HepG2 (cell line): Measurements from ENCODE around the gene DCPS. TPM values are rescaled to one million over a fixed set of nuclear protein-coding genes. Genes with fewer than 3 reads are reported as not detected.

Experiments used
- ATAC-seq: fragments of 200-7000 bp; cut with Tn5 transposase; 3 replicates; pipeline ENCODE4 v1.9.1; 2020; ENCODE audit warnings: mild to moderate bottlenecking, moderate library complexity
- BruUV-seq: library from RNA; stranded (reverse); fragments of 400-500 nt; replicated peaks from 2 replicates; lab custom pipeline; 2021; lab: Mats Ljungman, UMichigan
- CTCF ChIA-PET: fragments of 300-600 bp; formaldehyde crosslinking; extraction: SDS; loops from one replicate; lab custom pipeline; 2021; ENCODE audit warnings: low total read pairs, inconsistent platforms, low intra/inter-chr PET ratio; lab: Yijun Ruan, JAX
- POLR2A ChIA-PET: fragments of 350-600 bp; sonication (Branson Sonifier 250); formaldehyde crosslinking; loops from one replicate; lab custom pipeline; 2020; ENCODE audit warnings: antibody characterized with exemption, inconsistent platforms; lab: Yijun Ruan, JAX
- DNase-seq: peaks from one replicate; pipeline ENCODE4 v3.0.0-alpha.2; 2015; ENCODE audit warnings: low spot score
- FAIRE-seq: peaks from 3 replicates; lab custom pipeline; 2011; peaks lifted over from hg19 to GRCh38; lab: Jason Lieb, UNC
- H2AFZ ChIP-seq: one replicate; pipeline ENCODE4 v1.6.1; 2011; ENCODE audit warnings: low read length, inconsistent platforms
- H3K27ac ChIP-seq: fragments of 300-600 bp; 3 replicates; pipeline ENCODE4 v1.8.0; 2011; ENCODE audit warnings: mixed run types, mild to moderate bottlenecking, mixed read lengths, low read length, inconsistent platforms; ENCODE audit not compliant: insufficient read depth; ENCODE audit errors: extremely low read length
- H3K27me3 ChIP-seq, 2 experiments: fragments of 200-600 bp in 1 of 2; 2 replicates in 1 of 2; 3 replicates in 1 of 2; pipeline versions ENCODE4 v1.6.0 to v1.8.0; 2011; ENCODE audit warnings: low read length in 2 of 2, mild to moderate bottlenecking in 2 of 2, moderate library complexity in 2 of 2, inconsistent platforms in 1 of 2; ENCODE audit not compliant: insufficient read depth in 2 of 2, control insufficient read depth in 1 of 2
- H3K36me3 ChIP-seq, 2 experiments: fragments of 200-600 bp in 1 of 2; replicated peaks in 1 of 2; 2 replicates in 1 of 2; 3 replicates in 1 of 2; pipeline versions ENCODE4 v1.5.1 to v1.8.0; 2011; ENCODE audit warnings: low read length in 2 of 2, inconsistent platforms in 1 of 2; ENCODE audit not compliant: insufficient read depth in 2 of 2, control insufficient read depth in 1 of 2
- H3K4me1 ChIP-seq: 2 replicates; pipeline ENCODE4 v1.5.1; 2012; ENCODE audit warnings: low read length, inconsistent platforms; ENCODE audit not compliant: insufficient read depth
- H3K4me2 ChIP-seq: 2 replicates; pipeline ENCODE4 v1.6.0; 2011; ENCODE audit warnings: low read depth, low read length, inconsistent platforms
- H3K4me3 ChIP-seq, 3 experiments: fragments of 200-600 bp in 1 of 3; sonication (generic), shearing (Covaris generic) in 1 of 3; replicated peaks in 1 of 3; 2 replicates each; pipeline ENCODE4 v1.5.1; 2011 to 2016; ENCODE audit warnings: low read length in 3 of 3, inconsistent platforms in 2 of 3, low read depth in 2 of 3, mild to moderate bottlenecking in 2 of 3, control low read depth in 1 of 3, mixed read lengths in 1 of 3; ENCODE audit not compliant: insufficient read depth in 1 of 3
- H3K79me2 ChIP-seq: one replicate; pipeline ENCODE4 v1.6.1; 2011; ENCODE audit warnings: low read length, inconsistent platforms; ENCODE audit not compliant: insufficient read depth
- H3K9ac ChIP-seq: 2 replicates; pipeline ENCODE4 v1.6.0; 2011; ENCODE audit warnings: mild to moderate bottlenecking, low read depth, low read length, inconsistent platforms; ENCODE audit not compliant: insufficient read depth
- H3K9me3 ChIP-seq: 2 replicates; pipeline ENCODE4 v1.5.1; 2012; ENCODE audit warnings: mild to moderate bottlenecking, low read length
- H4K20me1 ChIP-seq: 2 replicates; pipeline ENCODE4 v1.6.0; 2011; ENCODE audit warnings: inconsistent platforms, mild to moderate bottlenecking, low read length, moderate library complexity; ENCODE audit not compliant: insufficient read depth
- BORCS8-MEF2B ChIP-seq: sonication (generic); formaldehyde crosslinking; IDR thresholded peaks from 2 replicates; pipeline ENCODE4 v1.8.0; 2022; ENCODE audit warnings: mild to moderate bottlenecking, missing genetic modification reagents
- BRCA1 ChIP-seq: sonication (generic); formaldehyde crosslinking; IDR thresholded peaks from 2 replicates; pipeline ENCODE4 v1.4.0; 2020; ENCODE audit warnings: missing genetic modification reagents
- CENPX ChIP-seq: sonication (generic); formaldehyde crosslinking; IDR thresholded peaks from 2 replicates; pipeline ENCODE4 v1.9.0; 2021; ENCODE audit warnings: mild to moderate bottlenecking, missing genetic modification reagents, moderate library complexity
- NFKB2 ChIP-seq: sonication (generic); formaldehyde crosslinking; IDR thresholded peaks from 2 replicates; pipeline ENCODE4 v1.4.0; 2020; ENCODE audit warnings: missing genetic modification reagents, borderline replicate concordance
- RBM22 ChIP-seq: fragments of 200-400 bp; formaldehyde crosslinking; optimal IDR thresholded peaks from 2 replicates; pipeline ENCODE3; 2017; ENCODE audit warnings: mild to moderate bottlenecking, low read length, moderate library complexity
- SIX4 ChIP-seq: sonication (generic); formaldehyde crosslinking; IDR thresholded peaks from 2 replicates; pipeline ENCODE4 v1.4.0; 2020; ENCODE audit warnings: missing genetic modification reagents
- ZFP36 ChIP-seq: fragments of 150-350 bp; IDR thresholded peaks from 2 replicates; pipeline ENCODE4 v1.6.1; 2018; ENCODE audit warnings: borderline replicate concordance, low read length, low read depth; ENCODE audit not compliant: partially characterized antibody
- ZFY ChIP-seq: sonication (generic); formaldehyde crosslinking; IDR thresholded peaks from 2 replicates; pipeline ENCODE4 v1.4.0; 2020; ENCODE audit warnings: missing genetic modification reagents
- ZNF329 ChIP-seq: sonication (generic); formaldehyde crosslinking; IDR thresholded peaks from 2 replicates; pipeline ENCODE4 v1.9.0; 2021; ENCODE audit warnings: low read depth, mild to moderate bottlenecking, missing genetic modification reagents
- ZNF749 ChIP-seq: sonication (generic); formaldehyde crosslinking; IDR thresholded peaks from 2 replicates; pipeline ENCODE4 v1.8.0; 2022; ENCODE audit warnings: mild to moderate bottlenecking, missing genetic modification reagents, moderate library complexity, borderline replicate concordance
- WGBS: methylation state at CpG from one replicate; pipeline ENCODE4 v1.1.6; 2017; ENCODE audit warnings: low lambda C conversion rate; 5-methylcytosine and 5-hydroxymethylcytosine counted together
- in situ Hi-C: cut with HindIII; loops from 2 replicates; pipeline ENCODE4 v1.10.0; 2017; ENCODE audit warnings: low pct_unique_long_range_greater_than_20kb; ENCODE audit not compliant: extremely low pct_ligation_motif_present
- intact Hi-C: fragments of 100-400 bp; cut with micrococcal nuclease; formaldehyde crosslinking; loops from one replicate; pipeline ENCODE4 v1.10.0; 2022; ENCODE audit not compliant: unreplicated experiment
- polyA plus RNA-seq, 8 experiments: library from polyadenylated mRNA; depleted of rRNA in 3 of 8; stranded (reverse) in 7 of 8; unstranded in 1 of 8; fragments of >200 nt; fragmentation: Illumina TruSeq in 4 of 8; extraction: Trizol in 4 of 8; gene quantifications; 2 replicates each; pipeline versions ENCODE4 v1.2.1 to v1.2.3, GENCODE V29; 2011 to 2016; ENCODE audit warnings: low read depth in 4 of 8, missing spikeins in 1 of 8, mixed read lengths in 1 of 8; ENCODE audit not compliant: insufficient read depth in 1 of 8
- total RNA-seq, 5 experiments: library from RNA; depleted of rRNA; stranded (reverse); fragments of >200 nt; fragmentation: Illumina TruSeq; extraction: Trizol; gene quantifications; 2 replicates each; pipeline ENCODE4 v1.2.3, GENCODE V29; 2016; ENCODE audit warnings: low read depth in 1 of 5
- TF ChIP-seq, protein P1 (sequence below): sonication (generic); formaldehyde crosslinking; IDR thresholded peaks from 2 replicates; pipeline ENCODE4 v1.4.0; 2020; ENCODE audit warnings: missing genetic modification reagents
- TF ChIP-seq, protein P2 (sequence below): sonication (generic); formaldehyde crosslinking; IDR thresholded peaks from 2 replicates; pipeline ENCODE4 v1.5.1; 2020; ENCODE audit warnings: mild to moderate bottlenecking, missing genetic modification reagents, borderline replicate concordance
- TF ChIP-seq, protein P3 (sequence below): sonication (generic); formaldehyde crosslinking; IDR thresholded peaks from 2 replicates; pipeline ENCODE4 v1.5.0; 2020; ENCODE audit warnings: mild to moderate bottlenecking, missing genetic modification reagents
- TF ChIP-seq, protein P4 (sequence below): sonication (generic); formaldehyde crosslinking; IDR thresholded peaks from 2 replicates; pipeline ENCODE4 v1.5.0; 2020; ENCODE audit warnings: mild to moderate bottlenecking, missing genetic modification reagents, borderline replicate concordance

Gene DCPS
- total and polyA plus RNA-seq, 2 of the 13 experiments (the other 11 are each of a cell fraction or from before 2014, with no cell fraction given): 21.9 to 22.5 TPM

DNA sequence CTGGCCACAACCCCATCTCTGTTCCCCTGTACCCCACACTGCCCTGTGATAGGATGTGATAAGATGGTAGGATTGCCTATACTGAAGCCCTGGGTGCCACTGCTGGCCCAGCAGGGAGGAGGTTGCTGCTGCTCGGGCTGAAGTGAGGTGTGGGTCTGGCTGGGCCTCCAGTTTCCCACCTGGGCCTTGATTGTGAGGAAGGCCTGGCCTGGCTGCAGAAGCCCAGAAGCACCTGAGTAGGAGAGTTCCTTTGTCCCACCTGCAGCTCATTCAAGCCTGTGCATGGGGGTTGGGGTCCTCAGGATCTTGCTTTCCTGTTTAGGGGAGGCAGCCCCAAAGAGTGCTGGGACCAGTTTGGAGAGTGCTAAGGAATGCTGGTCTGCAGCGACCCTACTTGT is 54.9 kb downstream of the DCPS start:
- ChIA-PET CTCF (interaction anchor here (0.7 kb wide), 1 partner anchor 48 kb away, joined by 3 read pairs; no protein-coding TSS in a partner anchor), POLR2A (interaction anchor here (1.7 to 3.7 kb wide), 2 partner anchors 55 to 90 kb away, joined by 5 to 24 read pairs; partner anchors contain the start of genes DCPS, FOXRED1 and SRPRA)
- in situ Hi-C loops (no loop called here), intact Hi-C loops (no loop called here)
- H3K4me2 ChIP-seq: peak overlapping the region; percentile 91
- H3K9ac ChIP-seq: no peak overlapping the region
- no peaks in the 10 kb centered on the region for H4K20me1 ChIP-seq
- WGBS: 80% methylated on average over 2 of the region's 2 CpGs
- no peak overlapping the region for H3K27ac ChIP-seq
- ATAC-seq (no peak), FAIRE-seq (no peak), DNase-seq (no peak)
- H3K4me1 ChIP-seq: peaks cover 31% of the 10 kb centered on the region
- peaks cover 20% of the 10 kb centered on the region for H3K79me2 ChIP-seq
- H3K4me3 ChIP-seq: no peak overlapping the region
- BruUV-seq: no TSS peak
- H3K9me3 ChIP-seq: no peaks in the 10 kb centered on the region
- H3K36me3 ChIP-seq: no peaks in the 10 kb centered on the region
- H2AFZ ChIP-seq: no peak overlapping the region
- no peaks in the 10 kb centered on the region; a peak in 1 of 5 replicates for H3K27me3 ChIP-seq
- TF ChIP-seq RBM22 (no peak), ZNF329 (CRISPR knock-in tag) (no peak), CENPX (CRISPR knock-in tag) (no peak), SIX4 (CRISPR knock-in tag) (no peak), NFKB2 (no peak), BRCA1 (CRISPR knock-in tag) (no peak), ZFY (CRISPR knock-in tag) (no peak), ZNF749 (CRISPR knock-in tag) (no peak), BORCS8-MEF2B (CRISPR knock-in tag) (no peak), ZFP36 (no peak)
- TF ChIP-seq, protein P1, sequence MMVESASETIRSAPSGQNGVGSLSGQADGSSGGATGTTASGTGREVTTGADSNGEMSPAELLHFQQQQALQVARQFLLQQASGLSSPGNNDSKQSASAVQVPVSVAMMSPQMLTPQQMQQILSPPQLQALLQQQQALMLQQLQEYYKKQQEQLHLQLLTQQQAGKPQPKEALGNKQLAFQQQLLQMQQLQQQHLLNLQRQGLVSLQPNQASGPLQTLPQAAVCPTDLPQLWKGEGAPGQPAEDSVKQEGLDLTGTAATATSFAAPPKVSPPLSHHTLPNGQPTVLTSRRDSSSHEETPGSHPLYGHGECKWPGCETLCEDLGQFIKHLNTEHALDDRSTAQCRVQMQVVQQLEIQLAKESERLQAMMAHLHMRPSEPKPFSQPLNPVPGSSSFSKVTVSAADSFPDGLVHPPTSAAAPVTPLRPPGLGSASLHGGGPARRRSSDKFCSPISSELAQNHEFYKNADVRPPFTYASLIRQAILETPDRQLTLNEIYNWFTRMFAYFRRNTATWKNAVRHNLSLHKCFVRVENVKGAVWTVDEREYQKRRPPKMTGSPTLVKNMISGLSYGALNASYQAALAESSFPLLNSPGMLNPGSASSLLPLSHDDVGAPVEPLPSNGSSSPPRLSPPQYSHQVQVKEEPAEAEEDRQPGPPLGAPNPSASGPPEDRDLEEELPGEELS (CRISPR knock-in tag): no peak
- TF ChIP-seq, protein P2, sequence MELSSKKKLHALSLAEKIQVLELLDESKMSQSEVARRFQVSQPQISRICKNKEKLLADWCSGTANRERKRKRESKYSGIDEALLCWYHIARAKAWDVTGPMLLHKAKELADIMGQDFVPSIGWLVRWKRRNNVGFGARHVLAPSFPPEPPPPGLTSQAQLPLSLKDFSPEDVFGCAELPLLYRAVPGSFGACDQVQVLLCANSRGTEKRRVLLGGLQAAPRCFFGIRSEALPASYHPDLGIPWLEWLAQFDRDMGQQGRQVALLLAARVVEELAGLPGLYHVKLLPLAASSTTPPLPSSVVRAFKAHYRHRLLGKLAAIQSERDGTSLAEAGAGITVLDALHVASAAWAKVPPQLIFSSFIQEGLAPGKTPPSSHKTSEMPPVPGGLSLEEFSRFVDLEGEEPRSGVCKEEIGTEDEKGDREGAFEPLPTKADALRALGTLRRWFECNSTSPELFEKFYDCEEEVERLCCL (CRISPR knock-in tag): no peak
- TF ChIP-seq, protein P3, sequence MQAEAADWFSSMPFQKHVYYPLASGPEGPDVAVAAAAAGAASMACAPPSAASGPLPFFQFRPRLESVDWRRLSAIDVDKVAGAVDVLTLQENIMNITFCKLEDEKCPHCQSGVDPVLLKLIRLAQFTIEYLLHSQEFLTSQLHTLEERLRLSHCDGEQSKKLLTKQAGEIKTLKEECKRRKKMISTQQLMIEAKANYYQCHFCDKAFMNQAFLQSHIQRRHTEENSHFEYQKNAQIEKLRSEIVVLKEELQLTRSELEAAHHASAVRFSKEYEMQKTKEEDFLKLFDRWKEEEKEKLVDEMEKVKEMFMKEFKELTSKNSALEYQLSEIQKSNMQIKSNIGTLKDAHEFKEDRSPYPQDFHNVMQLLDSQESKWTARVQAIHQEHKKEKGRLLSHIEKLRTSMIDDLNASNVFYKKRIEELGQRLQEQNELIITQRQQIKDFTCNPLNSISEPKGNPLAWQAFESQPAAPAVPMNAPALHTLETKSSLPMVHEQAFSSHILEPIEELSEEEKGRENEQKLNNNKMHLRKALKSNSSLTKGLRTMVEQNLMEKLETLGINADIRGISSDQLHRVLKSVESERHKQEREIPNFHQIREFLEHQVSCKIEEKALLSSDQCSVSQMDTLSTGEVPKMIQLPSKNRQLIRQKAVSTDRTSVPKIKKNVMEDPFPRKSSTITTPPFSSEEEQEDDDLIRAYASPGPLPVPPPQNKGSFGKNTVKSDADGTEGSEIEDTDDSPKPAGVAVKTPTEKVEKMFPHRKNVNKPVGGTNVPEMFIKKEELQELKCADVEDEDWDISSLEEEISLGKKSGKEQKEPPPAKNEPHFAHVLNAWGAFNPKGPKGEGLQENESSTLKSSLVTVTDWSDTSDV: no peak
- TF ChIP-seq, protein P4, sequence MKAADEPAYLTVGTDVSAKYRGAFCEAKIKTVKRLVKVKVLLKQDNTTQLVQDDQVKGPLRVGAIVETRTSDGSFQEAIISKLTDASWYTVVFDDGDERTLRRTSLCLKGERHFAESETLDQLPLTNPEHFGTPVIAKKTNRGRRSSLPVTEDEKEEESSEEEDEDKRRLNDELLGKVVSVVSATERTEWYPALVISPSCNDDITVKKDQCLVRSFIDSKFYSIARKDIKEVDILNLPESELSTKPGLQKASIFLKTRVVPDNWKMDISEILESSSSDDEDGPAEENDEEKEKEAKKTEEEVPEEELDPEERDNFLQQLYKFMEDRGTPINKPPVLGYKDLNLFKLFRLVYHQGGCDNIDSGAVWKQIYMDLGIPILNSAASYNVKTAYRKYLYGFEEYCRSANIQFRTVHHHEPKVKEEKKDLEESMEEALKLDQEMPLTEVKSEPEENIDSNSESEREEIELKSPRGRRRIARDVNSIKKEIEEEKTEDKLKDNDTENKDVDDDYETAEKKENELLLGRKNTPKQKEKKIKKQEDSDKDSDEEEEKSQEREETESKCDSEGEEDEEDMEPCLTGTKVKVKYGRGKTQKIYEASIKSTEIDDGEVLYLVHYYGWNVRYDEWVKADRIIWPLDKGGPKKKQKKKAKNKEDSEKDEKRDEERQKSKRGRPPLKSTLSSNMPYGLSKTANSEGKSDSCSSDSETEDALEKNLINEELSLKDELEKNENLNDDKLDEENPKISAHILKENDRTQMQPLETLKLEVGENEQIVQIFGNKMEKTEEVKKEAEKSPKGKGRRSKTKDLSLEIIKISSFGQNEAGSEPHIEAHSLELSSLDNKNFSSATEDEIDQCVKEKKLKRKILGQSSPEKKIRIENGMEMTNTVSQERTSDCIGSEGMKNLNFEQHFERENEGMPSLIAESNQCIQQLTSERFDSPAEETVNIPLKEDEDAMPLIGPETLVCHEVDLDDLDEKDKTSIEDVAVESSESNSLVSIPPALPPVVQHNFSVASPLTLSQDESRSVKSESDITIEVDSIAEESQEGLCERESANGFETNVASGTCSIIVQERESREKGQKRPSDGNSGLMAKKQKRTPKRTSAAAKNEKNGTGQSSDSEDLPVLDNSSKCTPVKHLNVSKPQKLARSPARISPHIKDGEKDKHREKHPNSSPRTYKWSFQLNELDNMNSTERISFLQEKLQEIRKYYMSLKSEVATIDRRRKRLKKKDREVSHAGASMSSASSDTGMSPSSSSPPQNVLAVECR: no peak
